Panc1 (cell line): ENCODE data around the gene BEX1.

Experiments
- CTCF ChIP-seq: fragments of 450-650 bp; IDR thresholded peaks from 2 replicates; pipeline ENCODE4 v1.5.1; 2017; ENCODE audit warnings: mild to moderate bottlenecking
- REST ChIP-seq, 2 experiments: IDR thresholded peaks; 2 replicates each; pipeline ENCODE4 v1.6.1; 2011 to 2012; ENCODE audit warnings: low read depth in 2 of 2, control low read depth in 1 of 2, low read length in 1 of 2, mild to moderate bottlenecking in 1 of 2, moderate library complexity in 1 of 2; ENCODE audit not compliant: insufficient read depth in 1 of 2
- SIN3A ChIP-seq: IDR thresholded peaks from 2 replicates; pipeline ENCODE4 v1.6.1; 2012; ENCODE audit warnings: low read depth, mild to moderate bottlenecking, low read length, moderate library complexity, borderline replicate concordance; ENCODE audit not compliant: insufficient read depth
- TCF7L2 ChIP-seq: IDR thresholded peaks from 2 replicates; pipeline ENCODE4 v1.6.1; 2011; ENCODE audit warnings: mild to moderate bottlenecking, low read depth, low read length, inconsistent platforms

GRCh38 chrX:103101299-103102042, 37.5 kb upstream of the BEX1 start:
- TF ChIP-seq CTCF, result no peak
- TF ChIP-seq SIN3A, result no peak
- no peak for TF ChIP-seq REST (IDR thresholded peaks at IDR 0.05; ENCODE audit: insufficient read depth in 1 of 2, low read depth in 2 of 2, low read length in 1 of 2)
- no peak for TF ChIP-seq TCF7L2
